Measurements from ENCODE around the gene AQP6.

The AQP6 gene, protein sequence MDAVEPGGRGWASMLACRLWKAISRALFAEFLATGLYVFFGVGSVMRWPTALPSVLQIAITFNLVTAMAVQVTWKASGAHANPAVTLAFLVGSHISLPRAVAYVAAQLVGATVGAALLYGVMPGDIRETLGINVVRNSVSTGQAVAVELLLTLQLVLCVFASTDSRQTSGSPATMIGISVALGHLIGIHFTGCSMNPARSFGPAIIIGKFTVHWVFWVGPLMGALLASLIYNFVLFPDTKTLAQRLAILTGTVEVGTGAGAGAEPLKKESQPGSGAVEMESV

DNA sequence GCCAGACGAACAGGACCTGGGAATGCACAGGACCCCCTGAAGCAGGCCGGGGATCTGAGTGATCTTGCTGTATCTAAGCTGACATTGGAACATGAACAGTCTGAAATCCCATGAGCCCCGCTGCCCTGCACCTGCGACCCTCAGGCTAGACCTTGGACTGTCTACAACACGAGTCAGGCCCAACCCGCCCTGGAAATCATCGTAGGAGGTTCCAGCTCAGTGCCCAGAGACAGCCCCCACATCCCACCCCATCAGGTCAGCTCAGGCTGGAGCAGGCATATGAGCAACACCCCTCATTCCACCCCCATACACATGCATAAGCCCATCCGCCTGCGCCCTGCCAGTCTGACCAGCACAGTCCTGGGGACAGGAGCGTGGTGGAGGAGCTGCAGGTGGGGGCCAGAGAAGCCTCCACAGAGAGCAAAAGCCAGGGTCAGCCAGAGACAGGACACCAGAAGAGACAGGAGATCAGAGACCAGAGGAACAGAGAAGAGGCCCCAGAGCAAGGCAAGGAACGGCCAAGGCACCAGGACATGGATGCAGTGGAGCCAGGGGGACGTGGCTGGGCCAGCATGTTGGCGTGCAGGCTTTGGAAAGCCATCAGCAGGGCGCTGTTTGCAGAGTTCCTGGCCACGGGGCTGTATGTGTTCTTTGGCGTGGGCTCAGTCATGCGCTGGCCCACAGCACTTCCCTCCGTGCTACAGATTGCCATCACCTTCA, at the start of gene AQP6:
Gene AQP6 (plus strand): TSS at position 307 of the 720 bp plus-strand sequence. CDS start 227 bp downstream, at position 534.
- TF ChIP-seq NFIC (IDR thresholded peaks at IDR 0.05) (no peak), TAF1 (IDR thresholded peaks at IDR 0.05; ENCODE audit: low read depth) (no peak), EP300 (IDR thresholded peaks at IDR 0.05; ENCODE audit: borderline replicate concordance) (no peak), TEAD4 (IDR thresholded peaks at IDR 0.05) (no peak), CEBPB (IDR thresholded peaks at IDR 0.05) (no peak), CREB1 (IDR thresholded peaks at IDR 0.05; ENCODE audit: low read depth) (no peak), TCF12 (IDR thresholded peaks at IDR 0.05; ENCODE audit: low read depth) (no peak), ZBTB7A (IDR thresholded peaks at IDR 0.05; ENCODE audit: low read depth) (no peak), RAD21 (IDR thresholded peaks at IDR 0.05; ENCODE audit: low read depth) (no peak), FOXM1 (IDR thresholded peaks at IDR 0.05; ENCODE audit: borderline replicate concordance, low read depth) (no peak), YY1 (IDR thresholded peaks at IDR 0.05; ENCODE audit: low read depth) (no peak)
- TF ChIP-seq, protein P1, sequence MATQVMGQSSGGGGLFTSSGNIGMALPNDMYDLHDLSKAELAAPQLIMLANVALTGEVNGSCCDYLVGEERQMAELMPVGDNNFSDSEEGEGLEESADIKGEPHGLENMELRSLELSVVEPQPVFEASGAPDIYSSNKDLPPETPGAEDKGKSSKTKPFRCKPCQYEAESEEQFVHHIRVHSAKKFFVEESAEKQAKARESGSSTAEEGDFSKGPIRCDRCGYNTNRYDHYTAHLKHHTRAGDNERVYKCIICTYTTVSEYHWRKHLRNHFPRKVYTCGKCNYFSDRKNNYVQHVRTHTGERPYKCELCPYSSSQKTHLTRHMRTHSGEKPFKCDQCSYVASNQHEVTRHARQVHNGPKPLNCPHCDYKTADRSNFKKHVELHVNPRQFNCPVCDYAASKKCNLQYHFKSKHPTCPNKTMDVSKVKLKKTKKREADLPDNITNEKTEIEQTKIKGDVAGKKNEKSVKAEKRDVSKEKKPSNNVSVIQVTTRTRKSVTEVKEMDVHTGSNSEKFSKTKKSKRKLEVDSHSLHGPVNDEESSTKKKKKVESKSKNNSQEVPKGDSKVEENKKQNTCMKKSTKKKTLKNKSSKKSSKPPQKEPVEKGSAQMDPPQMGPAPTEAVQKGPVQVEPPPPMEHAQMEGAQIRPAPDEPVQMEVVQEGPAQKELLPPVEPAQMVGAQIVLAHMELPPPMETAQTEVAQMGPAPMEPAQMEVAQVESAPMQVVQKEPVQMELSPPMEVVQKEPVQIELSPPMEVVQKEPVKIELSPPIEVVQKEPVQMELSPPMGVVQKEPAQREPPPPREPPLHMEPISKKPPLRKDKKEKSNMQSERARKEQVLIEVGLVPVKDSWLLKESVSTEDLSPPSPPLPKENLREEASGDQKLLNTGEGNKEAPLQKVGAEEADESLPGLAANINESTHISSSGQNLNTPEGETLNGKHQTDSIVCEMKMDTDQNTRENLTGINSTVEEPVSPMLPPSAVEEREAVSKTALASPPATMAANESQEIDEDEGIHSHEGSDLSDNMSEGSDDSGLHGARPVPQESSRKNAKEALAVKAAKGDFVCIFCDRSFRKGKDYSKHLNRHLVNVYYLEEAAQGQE (IDR thresholded peaks at IDR 0.05; ENCODE audit: low read depth): no peak
- TF ChIP-seq, protein P2, sequence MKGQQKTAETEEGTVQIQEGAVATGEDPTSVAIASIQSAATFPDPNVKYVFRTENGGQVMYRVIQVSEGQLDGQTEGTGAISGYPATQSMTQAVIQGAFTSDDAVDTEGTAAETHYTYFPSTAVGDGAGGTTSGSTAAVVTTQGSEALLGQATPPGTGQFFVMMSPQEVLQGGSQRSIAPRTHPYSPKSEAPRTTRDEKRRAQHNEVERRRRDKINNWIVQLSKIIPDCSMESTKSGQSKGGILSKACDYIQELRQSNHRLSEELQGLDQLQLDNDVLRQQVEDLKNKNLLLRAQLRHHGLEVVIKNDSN (IDR thresholded peaks at IDR 0.05): no peak

DNA sequence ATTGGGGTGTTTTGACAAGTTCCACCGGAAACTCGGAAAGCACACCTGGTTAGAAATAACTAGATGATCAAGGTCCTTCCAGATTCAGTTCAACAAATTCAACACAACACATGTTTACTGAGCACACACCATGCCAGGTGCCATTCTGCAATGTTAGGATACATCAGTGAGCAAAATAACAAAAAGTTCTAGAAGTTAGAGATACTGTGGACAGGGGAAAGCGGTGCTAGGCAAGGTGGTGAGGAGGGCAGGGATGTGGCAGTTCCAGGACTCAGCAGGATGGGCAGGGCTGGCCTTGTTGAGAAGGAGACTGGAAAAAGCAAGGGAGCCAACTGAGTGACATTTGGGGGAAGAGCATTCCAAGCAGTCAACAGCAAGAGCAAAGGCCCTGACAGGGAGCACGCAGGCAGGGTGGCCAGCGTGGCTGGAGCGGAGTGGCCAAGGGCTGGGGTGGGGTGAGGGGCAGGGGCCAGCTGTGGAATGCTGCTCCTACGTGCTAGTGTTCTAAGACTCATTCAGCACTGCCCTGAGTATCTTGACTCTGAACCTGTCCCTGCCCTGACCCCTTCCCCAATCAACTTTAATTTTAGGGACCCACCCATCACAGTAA, 49.6 kb upstream of the AQP6 start:
- TF ChIP-seq EP300 (IDR thresholded peaks at IDR 0.05; ENCODE audit: borderline replicate concordance): no peak
- no peak for TF ChIP-seq YY1 (IDR thresholded peaks at IDR 0.05; ENCODE audit: low read depth)
- no peak for TF ChIP-seq RAD21 (IDR thresholded peaks at IDR 0.05; ENCODE audit: low read depth)
- TF ChIP-seq, protein P2 (IDR thresholded peaks at IDR 0.05): no peak
- TF ChIP-seq TCF12 (IDR thresholded peaks at IDR 0.05; ENCODE audit: low read depth): no peak
- no peak for TF ChIP-seq EGR1 (IDR thresholded peaks at IDR 0.05)
- TF ChIP-seq TEAD4 (IDR thresholded peaks at IDR 0.05): no peak
- no peak for TF ChIP-seq CEBPB (IDR thresholded peaks at IDR 0.05)
- TF ChIP-seq, protein P1 (IDR thresholded peaks at IDR 0.05; ENCODE audit: low read depth): no peak
- TF ChIP-seq TAF1 (IDR thresholded peaks at IDR 0.05; ENCODE audit: low read depth): no peak
- TF ChIP-seq FOXM1 (IDR thresholded peaks at IDR 0.05; ENCODE audit: borderline replicate concordance, low read depth): no peak
- no peak for TF ChIP-seq NFIC (IDR thresholded peaks at IDR 0.05)
- TF ChIP-seq ZBTB7A (IDR thresholded peaks at IDR 0.05; ENCODE audit: low read depth): no peak
- no peak for TF ChIP-seq CREB1 (IDR thresholded peaks at IDR 0.05; ENCODE audit: low read depth)

DNA sequence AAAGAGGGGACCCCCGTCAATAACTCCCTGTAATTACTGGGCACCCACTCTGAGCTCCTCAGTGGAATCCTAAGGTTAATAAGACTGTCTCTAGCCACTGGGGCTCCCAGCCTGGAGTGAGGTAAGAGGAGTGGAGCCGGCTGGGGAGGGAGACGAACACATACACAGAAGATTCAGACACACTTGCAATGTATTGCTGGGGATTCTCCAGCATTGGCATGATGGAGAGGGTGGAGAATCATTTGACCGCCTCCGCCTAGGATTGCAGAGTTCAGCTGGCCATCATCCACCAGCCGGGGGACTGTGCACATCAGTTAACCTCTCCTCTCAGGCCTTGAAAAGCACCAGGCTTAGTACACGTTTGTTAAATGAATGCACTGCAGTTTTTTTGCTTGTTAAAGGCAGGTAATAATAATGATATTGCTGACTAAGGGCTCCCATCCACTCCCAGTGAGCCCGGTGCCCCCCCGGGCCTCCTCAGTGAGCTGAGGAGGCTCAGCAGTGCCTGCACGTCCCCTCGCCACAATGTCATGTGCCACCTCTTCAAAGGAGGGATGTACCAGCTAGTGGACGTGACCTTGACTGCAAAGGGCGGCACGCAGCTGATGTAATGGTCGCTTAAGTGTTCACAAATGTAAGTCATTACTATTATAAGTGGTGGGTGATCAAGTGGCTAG, 48.7 kb upstream of the AQP6 start:
- TF ChIP-seq TEAD4 (IDR thresholded peaks at IDR 0.05): no peak

DNA sequence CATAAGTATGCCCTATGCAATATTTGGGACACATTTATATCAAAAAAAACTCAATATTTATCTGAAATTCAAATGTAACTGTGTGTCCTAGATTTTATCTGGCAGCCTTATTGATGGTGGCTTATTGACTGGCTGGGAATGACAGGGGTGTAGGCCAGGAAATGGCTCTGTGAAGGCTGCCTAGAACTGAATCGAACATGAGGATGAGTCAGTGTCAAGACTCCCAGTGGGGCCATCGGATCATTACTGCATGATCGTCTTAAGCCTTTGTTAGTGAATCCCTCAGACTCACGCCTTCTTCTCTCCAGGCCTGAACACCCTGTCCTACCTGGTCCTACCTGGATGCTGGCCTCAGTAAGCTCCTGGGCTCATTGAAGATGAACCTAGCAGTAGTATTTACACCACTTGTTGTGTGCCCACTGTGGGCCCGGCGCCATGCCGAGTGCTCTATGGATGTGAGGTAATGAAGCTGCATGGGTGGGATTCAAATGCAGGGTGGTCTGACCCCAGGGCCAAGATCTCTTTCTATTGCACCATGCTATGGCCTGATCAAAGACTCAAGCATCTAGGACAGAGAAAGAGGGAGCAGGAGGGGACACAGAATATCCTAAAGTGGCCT, 48.0 kb upstream of the AQP6 start:
- TF ChIP-seq FOXM1 (IDR thresholded peaks at IDR 0.05; ENCODE audit: borderline replicate concordance, low read depth) (no peak), YY1 (IDR thresholded peaks at IDR 0.05; ENCODE audit: low read depth) (no peak), CREB1 (IDR thresholded peaks at IDR 0.05; ENCODE audit: low read depth) (no peak)

DNA sequence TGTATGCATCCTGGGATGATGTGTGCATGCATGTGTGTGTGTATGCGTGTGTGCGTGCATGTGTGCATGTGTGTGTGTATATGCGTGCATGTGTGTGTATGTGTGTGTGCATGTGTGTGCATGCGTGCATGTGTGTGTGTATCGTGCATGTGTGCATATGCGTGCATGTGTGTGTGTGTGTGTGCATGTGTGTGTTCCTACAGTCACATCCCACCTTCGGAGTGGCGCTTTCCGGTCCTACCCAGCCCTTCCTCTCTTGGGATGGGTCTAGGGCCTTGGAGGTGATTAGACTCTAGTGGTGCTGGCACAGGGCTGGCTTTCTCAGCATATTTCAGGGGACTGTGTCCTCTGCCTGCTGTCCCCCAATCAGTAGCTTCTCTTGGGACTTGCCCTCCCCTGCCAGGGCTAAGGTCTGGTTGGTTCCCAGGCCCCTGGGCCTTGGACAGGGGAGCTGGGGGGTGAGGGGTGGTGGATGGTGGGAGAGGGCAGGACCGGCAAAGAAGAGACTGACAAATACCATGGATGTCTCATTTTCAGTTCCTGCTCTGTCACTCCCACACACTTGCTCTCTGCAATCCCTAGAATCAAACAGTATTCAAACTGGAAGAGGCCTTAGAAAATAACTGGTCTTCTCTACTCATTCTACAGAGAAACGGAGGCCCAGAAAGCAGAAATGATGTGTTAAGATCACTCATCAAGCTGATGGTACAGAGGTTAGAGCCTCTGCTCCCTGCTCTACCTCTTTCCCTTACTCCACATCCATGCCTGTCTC, 47.1 kb upstream of the AQP6 start:
- TF ChIP-seq YY1 (IDR thresholded peaks at IDR 0.05; ENCODE audit: low read depth): no peak
- TF ChIP-seq, protein P3, sequence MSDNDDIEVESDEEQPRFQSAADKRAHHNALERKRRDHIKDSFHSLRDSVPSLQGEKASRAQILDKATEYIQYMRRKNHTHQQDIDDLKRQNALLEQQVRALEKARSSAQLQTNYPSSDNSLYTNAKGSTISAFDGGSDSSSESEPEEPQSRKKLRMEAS (IDR thresholded peaks at IDR 0.05): no peak
- no peak for TF ChIP-seq ZBTB7A (IDR thresholded peaks at IDR 0.05; ENCODE audit: low read depth)
- TF ChIP-seq TCF12 (IDR thresholded peaks at IDR 0.05; ENCODE audit: low read depth): no peak
- no peak for TF ChIP-seq RAD21 (IDR thresholded peaks at IDR 0.05; ENCODE audit: low read depth)
- TF ChIP-seq, protein P1 (IDR thresholded peaks at IDR 0.05; ENCODE audit: low read depth): no peak
- TF ChIP-seq EGR1 (IDR thresholded peaks at IDR 0.05): no peak
- no peak for TF ChIP-seq FOXM1 (IDR thresholded peaks at IDR 0.05; ENCODE audit: borderline replicate concordance, low read depth)
- TF ChIP-seq CREB1 (IDR thresholded peaks at IDR 0.05; ENCODE audit: low read depth): no peak
- TF ChIP-seq TEAD4 (IDR thresholded peaks at IDR 0.05): no peak
